GM19351 (cell line): ENCODE measurements around the gene SLC1A5.
A peak's percentile ranks its signal among the peaks of the same experiment; 100 is the strongest.
"Not testable (repeated sequence)": the region's sequence is repeated elsewhere in the genome, so short reads cannot be mapped to it uniquely, and the experiment has no call there.

ENCODE experiments used
- ATAC-seq: cut with Tn5 transposase; IDR thresholded peaks from one replicate; pipeline ENCODE4 v1.9.1; 2021; ENCODE audit warnings: mild to moderate bottlenecking, moderate library complexity; ENCODE audit not compliant: unreplicated experiment

Gene SLC1A5

GRCh38 chr19:46788262-46788967 is at the start of gene SLC1A5:
SLC1A5 (minus strand) TSS chr19:46788594; CDS start chr19:46787965, 629 bp downstream.
- peak; percentile 65 for ATAC-seq

- ATAC-seq = no peak
Observed at GRCh38 chr19:46838160-46838559, 49.8 kb upstream of the SLC1A5 start.

- no peak for ATAC-seq
Observed at GRCh38 chr19:46834984-46835383, 46.6 kb upstream of the SLC1A5 start.

- ATAC-seq = no peak
Observed at GRCh38 chr19:46834121-46834520, 45.7 kb upstream of the SLC1A5 start.

GRCh38 chr19:46830864-46831263 is 42.5 kb upstream of the SLC1A5 start:
- ATAC-seq = no peak

GRCh38 chr19:46828484-46828883 is 40.1 kb upstream of the SLC1A5 start:
- no peak for ATAC-seq

- ATAC-seq = no peak
Observed at GRCh38 chr19:46825731-46826055, 37.3 kb upstream of the SLC1A5 start.

GRCh38 chr19:46824890-46825730 is 36.7 kb upstream of the SLC1A5 start:
- no peak for ATAC-seq

GRCh38 chr19:46823049-46823448 is 34.7 kb upstream of the SLC1A5 start:
- no peak for ATAC-seq

GRCh38 chr19:46822410-46822787 is 34.0 kb upstream of the SLC1A5 start:
- not testable (repeated sequence) for ATAC-seq

GRCh38 chr19:46821512-46822409 is 33.4 kb upstream of the SLC1A5 start:
- peak; percentile 45 for ATAC-seq

GRCh38 chr19:46818812-46819211 is 30.4 kb upstream of the SLC1A5 start:
- no peak for ATAC-seq

- ATAC-seq = no peak
Observed at GRCh38 chr19:46815833-46816627, 27.6 kb upstream of the SLC1A5 start.

GRCh38 chr19:46813839-46814358 is 25.5 kb upstream of the SLC1A5 start:
- no peak for ATAC-seq

- no peak for ATAC-seq
Observed at GRCh38 chr19:46812977-46813838, 24.8 kb upstream of the SLC1A5 start.

- ATAC-seq = no peak
Observed at GRCh38 chr19:46809534-46810272, 21.3 kb upstream of the SLC1A5 start.

GRCh38 chr19:46806656-46807055 is 18.3 kb upstream of the SLC1A5 start:
- no peak for ATAC-seq

- ATAC-seq = not testable (repeated sequence)
Observed at GRCh38 chr19:46804432-46804831, 16.0 kb upstream of the SLC1A5 start.

GRCh38 chr19:46803555-46803954 is 15.2 kb upstream of the SLC1A5 start:
- ATAC-seq = no peak
